ENCODE data around the gene XYLT1. TPM values are rescaled to one million over a fixed set of nuclear protein-coding genes. Genes with fewer than 3 reads are reported as not detected.

The XYLT1 gene
- polyA plus RNA-seq, 1 of the 3 experiments (the other 2 are of a cell fraction) = 17.6 TPM

DNA sequence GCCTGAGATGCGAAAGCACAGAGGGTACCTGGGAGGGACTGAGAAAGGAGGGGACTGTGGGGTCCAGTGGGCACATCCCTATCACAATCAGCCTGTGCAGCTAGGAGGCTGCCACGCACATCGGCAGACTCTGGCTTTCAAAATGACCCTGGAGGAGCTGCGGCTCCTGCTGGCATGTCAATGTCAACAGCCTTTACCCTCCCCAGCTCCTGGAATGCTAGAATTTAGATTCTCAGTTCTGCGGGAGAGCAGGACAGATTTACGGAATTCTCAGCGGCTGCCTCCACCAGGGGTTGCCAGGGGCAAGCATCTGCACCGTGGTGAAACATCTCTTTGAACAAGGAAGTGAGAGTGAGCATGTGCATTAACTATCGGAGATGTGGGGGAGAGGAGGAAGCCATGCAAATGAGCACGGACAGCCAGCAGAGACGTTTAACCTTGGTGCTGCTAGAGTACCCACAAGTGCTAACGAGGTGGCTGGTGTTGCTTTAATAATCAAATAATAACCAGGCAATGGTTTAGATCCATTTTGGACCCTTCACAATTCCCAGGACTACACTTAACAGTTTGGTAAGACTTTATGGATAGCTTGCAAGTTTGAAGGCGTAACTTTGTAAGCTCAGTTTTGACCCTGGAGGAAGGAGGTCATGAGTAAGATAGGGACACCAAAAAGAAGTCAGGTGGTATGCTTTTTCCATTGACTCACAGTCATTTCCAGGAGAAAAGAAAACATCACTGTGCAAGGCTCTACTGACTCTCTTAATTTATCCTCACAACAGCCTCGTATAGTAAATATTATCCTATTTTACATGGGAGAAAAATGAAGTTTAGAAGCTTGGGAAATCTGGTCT is 54.1 kb downstream of the XYLT1 start:
- Histone ChIP-seq H3K27me3 (ENCODE audit: insufficient read depth) (no peaks in the 10 kb centered on the region), H4K20me1 (ENCODE audit: insufficient read depth) (peaks cover 100% of the 10 kb centered on the region), H3K27ac (ENCODE audit: low read depth in 2 of 2, low read length in 1 of 2) (peak overlapping the region in 1 of 2 experiments; percentile 18; a peak in 1 of 4 replicates), H3K9me2 (no peaks in the 10 kb centered on the region), H3K4me2 (no peak overlapping the region), H3K9me3 (no peaks in the 10 kb centered on the region), H3K4me3 (ENCODE audit: low read depth in 2 of 2, low read length in 1 of 2) (no peak overlapping the region), H3K36me3 (replicated peaks in 1 of 2; ENCODE audit: control insufficient read depth in 1 of 2, insufficient read depth in 2 of 2, low read length in 1 of 2) (peaks cover 0 to 30% of the 10 kb centered on the region in 2 experiments), H2AFZ (ENCODE audit: low read depth) (no peak overlapping the region), H3K9ac (no peak overlapping the region), H3K79me2 (ENCODE audit: insufficient read depth) (peaks cover 100% of the 10 kb centered on the region), H3F3A (replicated peaks; ENCODE audit: insufficient read depth) (peaks cover 25% of the 10 kb centered on the region), H3K4me1 (ENCODE audit: control insufficient read depth in 1 of 2, insufficient read depth in 2 of 2, low read depth in 1 of 2, low read length in 1 of 2) (peaks cover 6 to 12% of the 10 kb centered on the region in 2 experiments; a peak in 1 of 4 replicates)
- peak; percentile 32 for DNase-seq
- WGBS (ENCODE audit: low lambda C conversion rate) = 69% methylated on average over 14 of the region's 14 CpGs
- ChIA-PET POLR2A (no interaction called here), CTCF (interaction anchor here (0.9 to 2.0 kb wide), 3 partner anchors 18 to 38 kb away, joined by 3 to 4 read pairs (median 3); no protein-coding TSS in a partner anchor)
- TF ChIP-seq RXRA (IDR thresholded peaks at IDR 0.05; ENCODE audit: borderline replicate concordance, low read depth) (no peak), YY1 (IDR thresholded peaks at IDR 0.05; ENCODE audit: low read depth) (no peak), SMC3 (IDR thresholded peaks at IDR 0.05; ENCODE audit: low read depth, low read length) (no peak), JUND (IDR thresholded peaks at IDR 0.05) (no peak), RAD21 (IDR thresholded peaks at IDR 0.05; ENCODE audit: low read length) (0 out of 2 replicates have a peak, but pooled peaks have one; percentile 14), TCF12 (IDR thresholded peaks at IDR 0.05) (no peak)
- TF ChIP-seq, protein P1, sequence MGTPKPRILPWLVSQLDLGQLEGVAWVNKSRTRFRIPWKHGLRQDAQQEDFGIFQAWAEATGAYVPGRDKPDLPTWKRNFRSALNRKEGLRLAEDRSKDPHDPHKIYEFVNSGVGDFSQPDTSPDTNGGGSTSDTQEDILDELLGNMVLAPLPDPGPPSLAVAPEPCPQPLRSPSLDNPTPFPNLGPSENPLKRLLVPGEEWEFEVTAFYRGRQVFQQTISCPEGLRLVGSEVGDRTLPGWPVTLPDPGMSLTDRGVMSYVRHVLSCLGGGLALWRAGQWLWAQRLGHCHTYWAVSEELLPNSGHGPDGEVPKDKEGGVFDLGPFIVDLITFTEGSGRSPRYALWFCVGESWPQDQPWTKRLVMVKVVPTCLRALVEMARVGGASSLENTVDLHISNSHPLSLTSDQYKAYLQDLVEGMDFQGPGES (IDR thresholded peaks at IDR 0.05; ENCODE audit: low read depth, low read length) = no peak

DNA sequence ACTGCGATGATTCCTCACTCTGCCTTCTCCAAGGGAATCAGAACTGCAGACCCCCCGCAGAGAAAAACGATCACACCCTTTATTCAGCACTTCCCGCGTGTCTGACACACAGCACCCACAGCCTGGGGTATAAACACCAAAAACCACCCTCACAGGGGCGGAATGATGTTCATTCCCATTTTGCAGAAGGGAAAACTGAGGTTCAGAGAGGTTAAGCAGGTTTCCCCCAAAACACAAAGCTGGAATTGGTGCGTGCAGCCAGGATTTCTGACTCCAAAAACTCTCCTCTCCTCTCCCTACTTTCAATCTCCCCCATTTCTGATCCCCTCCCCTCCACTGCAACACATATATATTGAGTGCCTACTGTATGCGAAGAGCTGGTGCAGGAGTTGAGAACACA is 55.8 kb downstream of the XYLT1 start:
- H3K79me2 ChIP-seq (ENCODE audit: insufficient read depth) = peaks cover 100% of the 10 kb centered on the region
- no peaks in the 10 kb centered on the region for H3K9me2 ChIP-seq
- H3K27ac ChIP-seq (ENCODE audit: low read depth in 2 of 2, low read length in 1 of 2) = no peak overlapping the region
- WGBS (ENCODE audit: low lambda C conversion rate) = 75% methylated on average over 8 of the region's 8 CpGs
- H3F3A ChIP-seq (replicated peaks; ENCODE audit: insufficient read depth) = peaks cover 26% of the 10 kb centered on the region
- H2AFZ ChIP-seq (ENCODE audit: low read depth) = no peak overlapping the region
- no peaks in the 10 kb centered on the region for H3K27me3 ChIP-seq (ENCODE audit: insufficient read depth)
- ChIA-PET CTCF (no interaction called here), POLR2A (no interaction called here)
- DNase-seq = no peak
- no peaks in the 10 kb centered on the region for H3K9me3 ChIP-seq
- no peak overlapping the region for H3K4me3 ChIP-seq (ENCODE audit: low read depth in 2 of 2, low read length in 1 of 2)
- H3K9ac ChIP-seq = no peak overlapping the region
- H4K20me1 ChIP-seq (ENCODE audit: insufficient read depth) = peaks cover 100% of the 10 kb centered on the region
- H3K4me2 ChIP-seq = no peak overlapping the region
- TF ChIP-seq, protein P2, sequence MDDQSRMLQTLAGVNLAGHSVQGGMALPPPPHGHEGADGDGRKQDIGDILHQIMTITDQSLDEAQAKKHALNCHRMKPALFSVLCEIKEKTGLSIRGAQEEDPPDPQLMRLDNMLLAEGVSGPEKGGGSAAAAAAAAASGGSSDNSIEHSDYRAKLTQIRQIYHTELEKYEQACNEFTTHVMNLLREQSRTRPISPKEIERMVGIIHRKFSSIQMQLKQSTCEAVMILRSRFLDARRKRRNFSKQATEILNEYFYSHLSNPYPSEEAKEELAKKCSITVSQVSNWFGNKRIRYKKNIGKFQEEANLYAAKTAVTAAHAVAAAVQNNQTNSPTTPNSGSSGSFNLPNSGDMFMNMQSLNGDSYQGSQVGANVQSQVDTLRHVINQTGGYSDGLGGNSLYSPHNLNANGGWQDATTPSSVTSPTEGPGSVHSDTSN (IDR thresholded peaks at IDR 0.05) = no peak
- TF ChIP-seq NFIC (IDR thresholded peaks at IDR 0.05; ENCODE audit: borderline replicate concordance) = no peak
- no peak for TF ChIP-seq JUND (IDR thresholded peaks at IDR 0.05)
- no peak for TF ChIP-seq EZH2phosphoT487 (IDR thresholded peaks at IDR 0.05; ENCODE audit: borderline replicate concordance, low read depth)
- no peak for TF ChIP-seq FOXJ3 (CRISPR knock-in tag; IDR thresholded peaks at IDR 0.05)
- TF ChIP-seq, protein P3, sequence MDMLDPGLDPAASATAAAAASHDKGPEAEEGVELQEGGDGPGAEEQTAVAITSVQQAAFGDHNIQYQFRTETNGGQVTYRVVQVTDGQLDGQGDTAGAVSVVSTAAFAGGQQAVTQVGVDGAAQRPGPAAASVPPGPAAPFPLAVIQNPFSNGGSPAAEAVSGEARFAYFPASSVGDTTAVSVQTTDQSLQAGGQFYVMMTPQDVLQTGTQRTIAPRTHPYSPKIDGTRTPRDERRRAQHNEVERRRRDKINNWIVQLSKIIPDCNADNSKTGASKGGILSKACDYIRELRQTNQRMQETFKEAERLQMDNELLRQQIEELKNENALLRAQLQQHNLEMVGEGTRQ (IDR thresholded peaks at IDR 0.05; ENCODE audit: borderline replicate concordance, low read depth, low read length) = no peak
- TF ChIP-seq, protein P1 (IDR thresholded peaks at IDR 0.05; ENCODE audit: low read depth, low read length) = no peak
- no peak for TF ChIP-seq MXI1 (IDR thresholded peaks at IDR 0.05; ENCODE audit: low read depth, low read length)
- TF ChIP-seq YY1 (IDR thresholded peaks at IDR 0.05; ENCODE audit: low read depth) = no peak
- no peak for TF ChIP-seq TEAD4 (IDR thresholded peaks at IDR 0.05; ENCODE audit: borderline replicate concordance, insufficient read depth)
- peaks cover 6 to 12% of the 10 kb centered on the region in 2 experiments; a peak in 1 of 4 replicates for H3K4me1 ChIP-seq (ENCODE audit: control insufficient read depth in 1 of 2, insufficient read depth in 2 of 2, low read depth in 1 of 2, low read length in 1 of 2)
- H3K36me3 ChIP-seq (replicated peaks in 1 of 2; ENCODE audit: control insufficient read depth in 1 of 2, insufficient read depth in 2 of 2, low read length in 1 of 2) = peaks cover 0 to 26% of the 10 kb centered on the region in 2 experiments

Data from SK-N-SH (cell line).